Measurements from ENCODE around the gene ME3.

DNA sequence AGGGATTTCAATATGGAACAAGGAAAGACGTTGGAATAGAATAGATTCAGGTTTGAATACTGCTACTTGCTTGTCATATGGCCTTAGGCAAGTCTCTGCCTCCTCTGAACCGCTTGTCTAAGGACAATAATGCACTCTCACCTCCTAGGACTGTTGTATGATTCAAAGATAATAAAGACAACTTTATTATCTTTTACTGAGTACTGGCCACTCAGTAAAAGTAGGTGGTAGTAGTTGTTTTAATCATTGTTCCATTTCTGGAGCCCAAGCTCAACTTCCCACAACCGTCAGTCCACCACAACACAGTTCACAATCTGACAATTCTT lies 134.2 kb downstream of the ME3 start:
- TF ChIP-seq, protein P1, sequence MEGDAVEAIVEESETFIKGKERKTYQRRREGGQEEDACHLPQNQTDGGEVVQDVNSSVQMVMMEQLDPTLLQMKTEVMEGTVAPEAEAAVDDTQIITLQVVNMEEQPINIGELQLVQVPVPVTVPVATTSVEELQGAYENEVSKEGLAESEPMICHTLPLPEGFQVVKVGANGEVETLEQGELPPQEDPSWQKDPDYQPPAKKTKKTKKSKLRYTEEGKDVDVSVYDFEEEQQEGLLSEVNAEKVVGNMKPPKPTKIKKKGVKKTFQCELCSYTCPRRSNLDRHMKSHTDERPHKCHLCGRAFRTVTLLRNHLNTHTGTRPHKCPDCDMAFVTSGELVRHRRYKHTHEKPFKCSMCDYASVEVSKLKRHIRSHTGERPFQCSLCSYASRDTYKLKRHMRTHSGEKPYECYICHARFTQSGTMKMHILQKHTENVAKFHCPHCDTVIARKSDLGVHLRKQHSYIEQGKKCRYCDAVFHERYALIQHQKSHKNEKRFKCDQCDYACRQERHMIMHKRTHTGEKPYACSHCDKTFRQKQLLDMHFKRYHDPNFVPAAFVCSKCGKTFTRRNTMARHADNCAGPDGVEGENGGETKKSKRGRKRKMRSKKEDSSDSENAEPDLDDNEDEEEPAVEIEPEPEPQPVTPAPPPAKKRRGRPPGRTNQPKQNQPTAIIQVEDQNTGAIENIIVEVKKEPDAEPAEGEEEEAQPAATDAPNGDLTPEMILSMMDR (IDR thresholded peaks at IDR 0.05): no peak
- TF ChIP-seq POLR2AphosphoS5 (IDR thresholded peaks at IDR 0.05; ENCODE audit: insufficient read depth in 1 of 2, low read depth in 1 of 2) (no peak), POLR2A (IDR thresholded peaks at IDR 0.05) (no peak)

Data from vagina (tissue), 2 donors.